ENCODE results near the gene FNDC1.

GRCh38 chr6:159178847-159179246, 9.6 kb downstream of the FNDC1 start:
- TF ChIP-seq CTCF (IDR thresholded peaks at IDR 0.05; ENCODE audit: low read length) (no peak), EZH2 (IDR thresholded peaks at IDR 0.05; ENCODE audit: borderline replicate concordance, low read length) (no peak)
